ENCODE results near the gene NTN5.
"Not testable (repeated sequence)": the region's sequence is repeated elsewhere in the genome, so short reads cannot be mapped to it uniquely, and the experiment has no call there.

NTN5 gene

DNA sequence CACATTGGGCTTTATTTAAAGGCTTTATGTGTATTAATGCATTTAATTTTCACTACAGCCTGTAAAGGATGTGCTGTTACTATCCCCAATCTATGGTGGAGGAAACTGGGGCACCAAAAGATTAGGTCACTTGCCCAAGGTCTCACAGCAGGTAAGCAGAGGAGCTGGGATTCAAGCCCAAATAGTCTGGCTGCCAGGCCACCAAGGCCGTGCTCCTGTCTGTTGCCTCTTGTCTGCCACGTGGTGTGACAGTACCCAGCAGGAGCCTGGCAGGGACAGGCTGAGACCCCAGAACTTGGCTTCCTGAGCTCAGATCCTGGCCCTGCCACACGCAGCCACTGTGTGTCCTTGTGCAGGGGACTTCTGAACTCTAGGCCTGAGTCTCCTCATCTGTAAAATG is 4.5 kb downstream of the NTN5 start:
- no peak for DNase-seq

DNA sequence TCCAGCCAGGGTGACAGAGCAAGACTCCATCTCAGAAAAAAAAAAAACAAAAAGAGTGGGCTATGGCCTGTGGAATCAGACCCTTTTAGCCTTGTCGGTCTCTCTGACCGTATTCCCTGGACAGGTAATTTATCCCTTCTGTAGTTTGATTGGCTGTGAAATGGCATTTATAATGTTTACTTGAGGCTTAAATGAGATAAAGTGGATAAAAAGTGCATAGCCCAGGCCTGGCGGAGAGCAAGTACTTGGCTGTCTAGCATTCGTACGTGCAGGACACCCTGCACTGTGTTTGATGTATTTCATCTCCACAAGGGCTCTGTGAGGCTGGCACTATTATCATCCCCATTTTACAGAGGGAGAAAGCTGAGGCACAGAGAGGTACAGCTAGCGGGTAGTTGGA is 7.0 kb downstream of the NTN5 start:
- DNase-seq = no peak

DNA sequence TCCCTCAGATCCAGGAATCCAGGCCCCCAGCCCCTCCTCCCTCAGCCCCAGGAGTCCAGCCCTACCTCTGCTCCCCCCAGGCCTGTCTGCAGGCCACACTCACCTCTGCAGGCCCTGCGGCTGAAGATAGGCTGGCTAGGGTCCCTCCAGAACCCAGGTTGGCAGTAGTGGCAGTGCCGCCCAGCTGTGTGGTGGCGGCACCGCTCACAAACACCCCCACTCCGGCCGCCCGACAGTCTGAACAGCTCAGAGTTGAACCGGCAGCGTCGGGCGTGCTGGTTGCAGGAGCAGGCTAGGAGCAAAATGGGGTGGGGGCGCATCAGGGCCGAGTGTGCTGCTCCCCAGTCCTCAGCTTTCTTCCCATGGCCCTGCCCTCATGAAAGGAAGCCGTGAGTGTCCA is 8.3 kb downstream of the NTN5 start:
- no peak for DNase-seq

DNA sequence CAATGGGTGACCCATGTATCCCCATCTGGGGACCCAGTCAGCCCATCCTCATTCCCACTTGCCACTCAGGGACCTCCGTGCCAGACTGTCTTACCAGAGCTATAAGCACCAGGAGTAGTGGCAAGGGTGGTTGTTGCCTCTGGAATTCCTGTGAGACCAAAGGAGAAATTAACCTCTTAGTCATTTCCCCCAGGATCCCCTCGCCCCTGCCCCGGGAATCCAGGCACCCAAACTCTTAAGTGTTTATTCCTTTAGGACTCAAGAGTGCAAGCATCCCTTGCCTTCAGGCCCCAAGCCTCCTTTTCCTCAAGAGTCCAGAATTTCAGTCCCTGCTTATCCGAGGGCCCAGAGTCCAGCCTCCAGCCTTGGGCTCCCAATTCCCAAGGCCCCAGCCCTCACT is 9.2 kb downstream of the NTN5 start:
- DNase-seq = no peak

DNA sequence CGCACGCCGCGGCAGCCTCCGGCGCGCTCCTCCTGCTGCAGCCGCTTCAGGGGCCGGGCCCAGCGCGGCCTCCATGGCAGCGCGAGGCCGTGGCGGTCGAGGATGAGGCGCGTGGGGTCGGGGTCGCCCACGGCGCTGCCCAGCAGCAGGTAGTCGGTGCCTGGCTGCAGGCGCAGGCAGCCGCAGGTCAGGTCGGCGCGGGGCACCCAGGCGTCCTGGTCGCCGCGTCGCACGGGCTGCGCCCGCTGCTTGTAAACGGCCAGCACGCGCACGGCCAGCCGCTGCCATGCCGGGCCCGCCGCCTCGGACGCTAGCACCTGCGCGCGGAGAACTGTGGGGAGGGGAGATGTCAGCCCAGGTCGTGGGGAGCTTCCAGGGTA is 11.1 kb downstream of the NTN5 start:
- DNase-seq = no peak

DNA sequence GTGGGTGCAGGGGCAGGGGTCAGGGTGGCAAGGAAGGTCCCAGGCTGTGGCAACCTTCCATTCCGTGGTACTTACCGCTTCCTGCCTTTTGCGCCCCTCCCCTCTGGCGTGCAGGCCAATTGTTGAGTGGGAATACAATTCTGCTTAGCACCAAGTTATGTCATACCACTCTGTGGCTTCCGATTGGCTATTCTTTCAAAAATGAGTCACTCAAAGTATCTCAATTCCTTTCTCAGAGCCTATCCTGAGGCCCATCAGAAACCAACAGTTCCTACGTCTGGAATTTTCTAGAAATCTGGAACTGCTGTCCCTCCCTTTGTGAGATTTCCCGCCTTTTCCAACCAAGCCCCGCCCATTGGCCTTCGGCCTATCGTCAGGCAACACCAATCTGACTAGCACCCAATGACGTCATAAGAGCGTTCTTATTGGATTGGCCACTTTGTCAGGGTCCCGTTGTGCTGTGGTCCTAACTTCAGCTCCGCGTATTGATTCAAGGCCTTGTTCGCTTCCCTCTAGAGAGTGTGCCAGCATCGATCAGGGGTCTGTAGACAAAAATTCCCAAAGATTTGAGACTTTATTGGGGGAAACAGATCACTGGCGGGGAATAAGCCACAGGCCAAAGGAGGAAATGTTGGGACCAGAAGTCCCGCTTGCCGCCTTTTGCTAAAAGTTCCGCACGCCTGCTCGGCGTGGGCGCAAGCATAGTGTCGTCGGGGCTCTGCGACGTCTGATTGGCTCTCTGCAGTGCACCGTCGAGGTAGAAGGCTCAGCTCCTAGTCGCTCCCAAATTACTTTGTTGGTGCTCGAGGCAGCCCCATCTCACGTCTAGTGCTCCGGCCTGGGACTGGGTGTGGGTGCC is 11.7 kb downstream of the NTN5 start:
- DNase-seq = peak; percentile 11

DNA sequence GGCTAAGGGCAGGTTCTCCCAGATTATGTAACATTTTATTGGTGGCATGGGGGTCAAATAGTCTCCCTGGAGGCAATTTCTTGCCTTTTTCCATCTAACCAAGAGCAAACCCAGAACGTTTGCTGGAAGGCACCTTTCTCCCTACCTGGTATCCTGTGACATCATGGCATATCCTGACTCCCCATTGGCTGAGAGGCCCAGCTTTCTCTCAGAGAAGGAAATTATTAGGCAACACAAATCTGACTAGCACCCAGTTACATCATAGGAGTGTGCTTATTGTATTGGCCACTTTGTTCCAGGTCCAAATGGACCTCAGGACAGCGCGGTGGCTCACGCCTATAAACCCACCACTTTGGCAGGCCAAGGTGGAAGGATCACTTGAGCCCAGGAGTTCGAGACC is 13.0 kb downstream of the NTN5 start:
- DNase-seq = no peak

DNA sequence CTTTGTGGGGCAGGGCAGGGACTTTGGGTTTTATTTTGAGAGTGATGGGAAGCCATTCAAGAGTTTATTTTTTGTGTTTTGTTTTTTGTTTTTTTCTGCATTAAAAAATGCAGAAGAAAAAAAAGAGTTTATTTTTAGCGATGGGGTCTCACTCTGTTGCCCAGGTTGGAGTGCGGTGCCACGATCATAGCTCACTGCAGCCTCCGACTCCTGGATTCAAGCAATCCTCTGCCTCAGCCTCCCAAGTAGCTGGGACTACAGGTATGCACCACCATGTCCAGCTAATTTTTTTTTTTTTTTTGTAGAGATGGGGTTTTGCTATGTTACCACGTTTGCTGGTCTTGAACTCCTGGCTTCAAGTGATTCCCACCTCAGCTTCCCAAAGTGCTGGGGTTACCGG is 14.3 kb downstream of the NTN5 start:
- no peak for DNase-seq

DNA sequence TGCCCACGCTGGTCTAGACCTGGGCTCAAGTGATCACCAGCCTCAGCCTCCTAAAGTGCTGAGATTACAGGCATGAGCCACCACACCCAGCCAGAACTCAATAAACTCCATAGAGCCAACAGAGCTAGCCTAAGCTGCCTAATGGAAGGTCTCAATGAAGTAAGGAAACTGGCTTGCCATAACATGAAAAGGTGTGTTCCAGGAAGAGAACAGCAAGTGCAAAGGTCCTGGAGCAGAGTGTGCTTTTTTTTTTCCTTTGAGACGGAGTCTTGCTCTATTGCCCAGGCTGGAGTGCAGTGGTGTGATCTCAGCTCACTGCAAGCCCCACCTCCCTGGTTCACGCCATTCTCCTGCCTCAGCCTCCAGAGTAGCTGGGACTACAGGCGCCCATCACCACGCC is 15.0 kb downstream of the NTN5 start:
- DNase-seq = not testable (repeated sequence)

DNA sequence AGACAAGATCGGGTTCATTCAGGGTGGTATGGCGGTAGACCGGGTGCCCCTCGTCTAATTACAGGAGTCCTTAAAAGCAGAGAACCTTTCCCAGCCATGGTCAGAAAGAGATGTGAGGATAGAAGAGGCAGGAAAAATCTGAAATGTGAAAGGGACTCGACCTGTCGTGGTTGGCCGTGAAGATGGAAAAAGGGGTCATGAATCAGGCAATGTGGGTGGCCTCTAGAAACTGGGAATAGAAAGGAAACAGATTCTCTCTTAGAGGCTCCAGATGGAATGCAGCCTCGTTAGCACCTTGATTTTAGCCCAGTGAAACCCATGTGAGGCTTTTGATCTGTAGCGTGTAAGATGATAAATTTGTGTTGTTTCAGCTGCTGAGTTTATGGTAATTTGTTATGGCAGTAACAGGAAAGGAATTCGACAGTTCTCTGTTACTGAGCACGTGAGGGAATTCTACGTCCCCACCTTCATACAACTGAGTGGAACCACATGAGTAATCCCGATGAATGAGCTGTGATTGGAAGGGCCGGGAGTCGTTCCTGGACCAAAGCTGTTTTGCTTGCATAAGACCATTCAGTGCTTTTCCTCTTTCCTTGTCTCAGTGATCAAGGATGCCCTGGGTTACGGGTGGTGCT is 15.9 kb downstream of the NTN5 start:
- no peak for DNase-seq

DNA sequence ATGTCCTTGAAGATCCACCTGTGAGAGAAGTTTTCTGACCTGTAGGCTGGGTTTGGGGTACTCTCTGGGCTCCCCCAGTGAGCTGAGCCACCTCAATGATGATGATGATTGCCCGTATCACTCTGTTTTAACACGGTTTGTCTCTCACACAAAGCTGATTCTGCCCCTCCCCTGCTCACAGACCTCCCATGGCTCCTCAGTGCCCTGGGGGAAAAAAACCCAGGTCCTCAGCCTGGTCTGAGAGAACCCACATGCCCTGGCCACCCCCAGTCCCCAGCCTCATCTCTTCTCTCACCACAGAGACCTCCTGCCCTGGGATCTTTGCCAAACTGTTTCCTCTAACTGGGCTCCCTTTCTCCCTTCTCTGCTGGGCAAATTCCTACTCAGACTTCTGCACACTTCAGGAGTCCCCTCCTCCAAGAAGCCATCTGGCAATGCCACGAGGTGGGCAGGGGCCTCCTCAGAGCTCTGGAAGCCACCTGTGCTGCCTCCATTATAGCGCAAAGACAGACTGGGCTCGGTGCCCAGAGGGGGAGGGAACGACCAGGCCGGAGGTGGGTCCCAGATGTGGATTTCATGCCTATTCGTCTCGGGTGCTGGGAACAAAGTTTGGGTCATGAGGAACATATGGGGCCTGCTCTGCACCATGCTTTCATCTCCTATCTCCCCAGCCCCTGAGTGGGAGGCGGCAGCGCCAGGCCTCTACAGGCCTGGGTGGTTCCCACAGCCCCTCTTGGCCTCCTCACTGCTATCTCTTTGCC is 18.3 kb downstream of the NTN5 start:
- peak; percentile 22 for DNase-seq

DNA sequence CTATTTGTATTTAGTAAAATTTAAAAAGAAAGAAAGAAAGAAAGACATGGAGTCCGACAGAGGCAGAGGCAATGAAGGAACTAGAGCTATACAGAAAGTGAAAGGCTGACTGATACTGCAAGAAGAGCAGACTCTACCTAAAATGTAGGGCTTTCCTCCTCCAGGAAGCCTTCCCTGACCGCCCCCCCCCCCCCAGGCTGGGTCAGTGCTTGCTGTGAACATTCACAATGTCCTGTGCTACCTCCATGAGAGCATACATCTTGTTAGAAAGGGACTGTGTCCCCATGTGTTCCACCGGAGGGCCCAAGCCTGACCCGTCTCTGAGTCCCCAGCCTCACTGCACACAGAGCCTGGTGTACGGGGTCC is 21.2 kb downstream of the NTN5 start:
- DNase-seq = no peak

DNA sequence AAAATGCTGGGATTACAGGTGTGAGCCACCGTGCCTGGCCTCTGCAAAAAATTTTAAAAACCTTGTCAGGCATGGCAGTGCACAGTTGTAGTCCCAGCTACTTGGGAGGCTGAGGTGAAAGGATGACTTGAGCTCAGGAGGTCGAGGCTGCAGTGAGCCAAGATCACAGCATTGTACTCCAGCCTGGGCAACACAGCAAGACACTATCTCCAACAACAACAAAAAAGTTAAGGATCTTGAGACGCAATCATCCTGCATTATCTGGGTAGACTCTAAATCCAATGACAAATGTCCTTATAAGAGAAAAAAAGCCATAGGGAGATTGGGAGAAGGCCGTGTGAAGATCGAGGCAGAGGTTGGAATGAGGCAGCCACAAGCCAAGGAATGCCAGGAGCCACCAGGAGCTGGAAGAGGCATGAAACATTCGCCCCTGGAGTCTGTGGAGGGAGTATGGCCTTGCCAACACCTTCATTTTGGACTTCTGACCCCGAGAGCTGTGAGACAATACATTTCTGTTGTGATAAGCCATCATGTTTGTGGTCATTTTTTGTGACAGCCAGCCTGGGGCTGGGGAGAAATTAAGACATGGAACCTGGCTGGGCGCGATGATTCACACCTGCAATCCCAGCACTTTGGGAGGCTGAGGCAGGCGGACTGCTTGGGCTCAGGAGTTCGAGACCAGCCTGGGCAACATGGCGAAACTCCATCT is 21.7 kb downstream of the NTN5 start:
- no peak for DNase-seq

DNA sequence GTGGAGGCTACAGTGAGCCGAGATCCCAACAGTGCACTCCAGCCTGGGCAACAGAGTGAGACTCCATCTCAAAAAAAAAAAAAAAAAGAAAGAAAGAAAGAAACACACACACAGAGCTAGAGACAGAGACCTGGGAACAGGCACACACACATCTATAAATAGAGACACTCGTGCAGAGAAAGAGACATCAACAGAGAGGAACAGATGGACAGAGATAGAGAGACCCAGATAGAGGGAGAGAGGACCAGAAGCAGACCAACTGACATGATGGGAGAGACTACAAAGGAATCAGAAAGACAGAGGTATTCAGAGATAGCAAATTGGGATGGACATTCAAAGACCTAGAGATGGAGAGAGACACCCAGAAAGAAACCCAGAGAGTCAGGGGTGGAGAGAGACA is 24.7 kb downstream of the NTN5 start:
- DNase-seq = no peak

DNA sequence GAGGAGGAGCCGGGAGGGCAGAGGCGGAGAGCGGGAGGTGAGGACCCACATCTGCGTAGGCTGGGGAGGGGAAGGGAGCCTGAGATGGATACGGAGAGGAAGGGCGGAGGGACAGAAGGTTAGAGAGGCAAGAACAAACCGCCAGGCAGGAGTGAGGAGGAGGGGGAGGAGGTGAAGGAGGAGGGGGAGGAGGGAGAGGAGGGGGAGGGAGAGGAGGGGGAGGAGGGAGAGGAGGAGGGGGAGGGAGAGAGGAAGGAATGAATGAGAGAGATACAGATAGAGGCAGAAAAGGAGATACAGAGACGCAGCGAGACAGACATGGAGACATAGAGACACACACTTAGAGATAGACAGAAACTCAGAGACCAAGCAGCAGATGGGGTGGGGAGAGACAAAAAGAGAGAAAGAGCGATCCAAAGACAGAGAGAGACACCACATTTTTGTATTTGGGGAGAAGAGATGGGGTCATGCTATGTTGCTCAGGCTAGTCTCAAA is 26.0 kb downstream of the NTN5 start:
- no peak for DNase-seq

DNA sequence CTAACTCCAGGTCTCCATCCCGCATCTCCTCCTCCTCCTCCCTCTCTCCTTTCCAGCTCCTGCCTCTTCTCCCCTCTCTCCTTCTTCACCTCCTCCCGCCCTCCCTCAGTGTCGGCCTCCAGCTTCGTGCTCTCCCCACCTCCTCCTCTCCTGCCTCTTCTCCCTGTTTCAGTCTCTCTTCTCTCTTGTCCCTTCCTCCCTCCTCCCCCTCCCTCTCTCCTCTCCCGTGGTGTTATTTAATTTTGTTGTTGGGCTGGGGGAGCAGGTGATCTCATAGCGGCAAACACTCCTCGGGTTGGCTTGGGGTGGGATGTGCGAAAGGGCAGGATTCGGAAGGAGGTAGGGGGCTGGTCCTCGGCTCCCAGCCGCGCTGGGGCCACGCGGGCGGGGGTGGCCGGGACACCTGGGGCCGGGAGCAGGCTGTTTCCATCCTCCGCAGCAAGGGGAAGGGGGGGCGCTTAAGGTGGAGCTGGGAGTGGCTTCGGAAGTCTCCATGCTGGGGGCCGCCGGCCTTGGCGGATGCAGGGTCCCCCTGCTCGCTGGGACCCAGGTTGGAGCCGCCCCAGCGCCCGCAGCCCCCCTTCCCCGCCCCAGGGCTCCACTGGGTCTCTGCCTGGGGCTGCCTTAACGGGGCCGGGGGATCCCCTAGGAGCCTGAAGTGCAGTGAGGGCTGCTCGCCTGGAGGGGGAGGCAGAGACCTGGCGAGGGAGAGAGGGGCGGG is 26.7 kb downstream of the NTN5 start, which contains the start of gene CA11:
Gene CA11 (minus strand): TSS at position 187 of the 721 bp plus-strand sequence. CDS start 555 bp downstream, outside the sequence.
- DNase-seq = peak; percentile 73

DNA sequence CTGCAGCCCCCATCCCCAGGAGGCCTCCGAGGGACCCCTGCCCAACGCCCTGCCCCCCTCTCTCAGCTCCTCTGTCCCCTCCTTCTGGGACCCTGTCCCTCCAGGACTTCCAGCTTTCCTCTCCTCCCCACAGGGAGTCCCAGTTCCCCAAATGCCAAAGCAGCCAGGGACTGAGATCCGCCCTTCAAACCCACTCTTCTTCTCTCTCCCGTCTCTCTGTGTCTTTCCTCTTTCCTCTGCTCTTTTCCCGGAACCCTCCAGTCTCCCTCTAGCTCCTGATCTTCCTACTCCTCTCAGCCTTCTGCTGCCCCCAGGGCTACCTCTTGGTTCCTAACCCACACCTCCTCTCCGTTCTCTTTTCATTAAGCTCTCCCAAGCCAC is 27.2 kb downstream of the NTN5 start:
- DNase-seq = peak; percentile 66

DNA sequence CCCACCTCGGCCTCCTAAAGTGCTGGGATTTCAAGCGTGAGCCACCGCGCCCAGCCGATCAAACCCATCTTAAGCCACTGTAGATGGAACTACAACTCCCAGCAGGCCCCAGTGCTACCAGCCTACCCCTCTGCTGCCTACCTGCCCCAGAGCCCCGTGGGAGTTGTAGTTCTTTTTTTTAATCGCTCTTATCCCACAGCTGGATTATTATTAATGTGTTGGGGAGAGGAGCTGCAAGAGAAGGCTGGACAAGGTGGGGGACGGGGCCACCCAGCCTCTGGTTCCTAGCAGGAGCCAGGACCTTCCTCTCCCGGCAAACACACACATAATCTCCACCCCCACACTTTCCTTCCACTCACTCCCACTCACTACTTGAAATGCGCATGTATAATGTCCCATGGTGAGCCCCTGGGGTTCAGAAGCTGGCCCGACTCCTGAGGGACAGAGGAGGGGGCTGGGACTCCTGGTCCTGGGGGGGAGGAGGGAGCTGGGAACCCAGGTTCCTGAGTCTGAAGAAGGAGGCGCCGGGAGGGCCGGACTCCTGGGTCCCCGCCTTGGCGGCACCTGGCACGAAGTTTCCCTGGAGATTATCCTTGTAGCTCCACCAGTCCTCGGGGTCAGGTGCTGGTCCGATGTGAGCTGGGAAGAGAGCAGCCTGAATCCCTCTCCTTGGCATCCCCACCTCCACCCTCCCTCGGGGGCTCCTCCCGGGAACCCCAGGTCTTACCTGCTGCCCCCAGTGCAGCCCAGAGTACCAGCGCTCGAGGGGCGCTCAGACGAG is 27.8 kb downstream of the NTN5 start:
- DNase-seq = peak; percentile 77

DNA sequence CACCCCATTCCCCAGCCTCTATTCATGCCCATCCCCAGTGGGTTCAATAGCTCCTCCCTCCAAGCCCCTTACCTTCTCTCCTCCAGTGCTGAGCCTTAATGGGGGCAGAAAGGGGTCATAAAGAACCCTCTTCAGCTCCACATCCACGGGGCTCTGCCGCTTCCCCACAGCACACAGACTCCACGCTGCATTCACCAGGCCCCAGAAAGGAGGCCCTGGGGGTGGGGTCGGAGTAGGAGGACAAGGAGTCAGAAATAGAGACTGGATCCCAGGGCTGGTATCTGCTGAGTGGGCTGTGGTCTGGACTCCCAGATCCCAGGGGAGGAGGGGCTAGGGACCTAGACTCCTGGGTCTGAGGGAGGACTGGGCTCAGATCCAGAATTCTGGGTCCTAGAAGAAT is 28.5 kb downstream of the NTN5 start:
- no peak for DNase-seq

DNA sequence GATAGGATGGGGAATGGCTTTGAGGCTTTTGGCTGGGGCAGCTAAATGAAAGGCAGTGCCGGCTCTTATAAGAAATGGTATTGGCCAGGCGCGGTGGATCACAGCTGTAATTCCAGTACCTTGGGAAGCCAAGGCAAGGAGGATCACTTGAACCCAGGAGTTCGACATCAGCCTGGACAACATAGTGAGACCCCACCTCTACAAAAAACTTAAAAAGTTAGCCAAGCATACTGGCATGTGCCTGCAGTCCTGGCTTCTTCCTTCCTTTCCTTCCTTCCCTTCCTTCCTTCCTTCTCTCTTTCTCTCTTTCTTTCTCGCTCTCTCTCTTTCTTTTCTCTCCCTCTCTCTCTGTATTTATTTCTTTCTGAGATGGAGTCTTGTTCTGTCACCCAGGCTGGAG is 30.0 kb downstream of the NTN5 start:
- no peak for DNase-seq

DNA sequence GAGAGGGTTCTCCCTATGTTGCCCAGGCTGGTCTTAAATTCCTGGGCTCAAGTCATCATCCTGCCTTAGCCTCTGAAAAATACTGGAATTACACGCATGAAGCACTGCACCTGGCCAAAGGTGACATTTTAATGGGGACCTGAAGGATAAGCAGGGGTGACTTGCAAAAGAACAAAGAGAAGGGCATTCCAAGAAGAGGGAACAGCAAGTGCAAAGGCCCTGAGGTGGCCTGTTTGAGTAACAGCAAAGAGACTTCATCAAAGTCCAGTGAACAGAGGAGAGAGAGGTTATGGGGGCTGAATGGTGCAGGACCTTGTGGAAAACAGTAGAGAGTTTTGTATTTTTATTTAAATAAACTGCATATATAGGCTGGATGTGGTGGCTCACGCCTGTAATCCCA is 31.0 kb downstream of the NTN5 start:
- DNase-seq = no peak

All from NCI-H2227 treated with DMSO at 0.1 percent for 48 hours (cell line).